ENCODE data around the gene NOD1.
"Not testable (repeated sequence)": the region's sequence is repeated elsewhere in the genome, so short reads cannot be mapped to it uniquely, and the experiment has no call there.

Gene NOD1

GRCh38 chr7:30411173-30411572 is 67.4 kb downstream of the NOD1 start:
- no peak for DNase-seq

GRCh38 chr7:30406664-30407425 is 71.7 kb downstream of the NOD1 start:
- peak; percentile 48 for DNase-seq

- DNase-seq = no peak
Measured at GRCh38 chr7:30405179-30405578, 73.4 kb downstream of the NOD1 start.

GRCh38 chr7:30403477-30403876 is 75.1 kb downstream of the NOD1 start:
- DNase-seq = no peak

- no peak for DNase-seq
Measured at GRCh38 chr7:30396389-30396788, 82.2 kb downstream of the NOD1 start.

GRCh38 chr7:30395676-30396075 is 82.9 kb downstream of the NOD1 start:
- no peak for DNase-seq

- DNase-seq = no peak
Measured at GRCh38 chr7:30391806-30392205, 86.8 kb downstream of the NOD1 start.

GRCh38 chr7:30390736-30391636 is 87.6 kb downstream of the NOD1 start:
- DNase-seq = no peak

GRCh38 chr7:30389791-30390190 is 88.8 kb downstream of the NOD1 start:
- DNase-seq = no peak

- no peak for DNase-seq
Measured at GRCh38 chr7:30382607-30383006, 96.0 kb downstream of the NOD1 start.

GRCh38 chr7:30380824-30381223 is 97.8 kb downstream of the NOD1 start:
- not testable (repeated sequence) for DNase-seq

- DNase-seq = no peak
Measured at GRCh38 chr7:30380294-30380693, 98.3 kb downstream of the NOD1 start.

- DNase-seq = no peak
Measured at GRCh38 chr7:30379741-30380140, 98.8 kb downstream of the NOD1 start.

- no peak for DNase-seq
Measured at GRCh38 chr7:30379131-30379530, 99.5 kb downstream of the NOD1 start.

- DNase-seq = no peak
Measured at GRCh38 chr7:30378275-30378674, 100.3 kb downstream of the NOD1 start.

Measured in NCI-H446 treated with DMSO at 0.1 percent for 48 hours (cell line).